Fibroblast of upper back skin (primary cell): ENCODE results near the gene COX19.

Experiments used
- DNase-seq: peaks from one replicate; pipeline ENCODE4 v3.0.0-alpha.2; 2013

Gene COX19, protein sequence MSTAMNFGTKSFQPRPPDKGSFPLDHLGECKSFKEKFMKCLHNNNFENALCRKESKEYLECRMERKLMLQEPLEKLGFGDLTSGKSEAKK

DNA sequence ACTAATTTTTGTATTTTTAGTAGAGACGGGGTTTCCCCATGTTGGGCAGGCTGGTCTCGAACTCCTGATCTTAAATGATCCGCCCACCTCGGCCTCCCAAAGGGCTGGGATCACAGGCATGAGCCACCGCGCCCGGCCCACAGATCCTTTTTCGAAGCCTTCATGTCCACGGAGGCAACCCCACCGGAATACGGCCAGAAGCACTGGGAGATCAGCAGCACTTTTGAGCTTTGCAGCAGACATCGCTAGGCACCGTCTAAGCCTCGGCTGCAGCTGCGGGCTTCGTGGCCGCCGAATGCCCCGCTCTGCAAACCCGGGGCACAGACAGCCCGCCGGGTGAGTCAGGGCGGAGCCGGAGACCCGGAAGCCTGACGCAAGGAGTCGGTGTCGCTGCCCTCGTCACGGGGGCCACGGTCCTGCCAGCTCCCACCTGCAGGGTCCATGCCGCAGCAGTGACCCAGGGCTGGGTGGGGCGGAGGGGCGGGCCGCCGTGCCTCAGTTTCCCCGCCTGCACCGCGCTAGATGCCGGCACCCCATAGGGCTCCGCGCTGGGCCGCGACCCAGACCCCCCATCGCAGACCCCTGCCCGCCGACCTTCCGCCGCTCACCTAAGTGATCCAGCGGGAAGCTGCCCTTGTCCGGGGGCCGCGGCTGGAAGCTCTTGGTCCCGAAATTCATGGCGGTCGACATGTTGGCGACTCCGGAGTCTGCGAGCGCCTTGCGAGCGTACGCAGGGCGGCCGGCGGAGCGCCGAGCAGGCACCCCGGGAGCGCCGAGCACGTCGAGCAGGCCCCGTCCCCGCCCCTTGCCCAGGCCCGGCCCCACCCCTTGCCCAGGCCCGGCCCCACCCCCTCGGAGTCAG, at the start of gene COX19:
TSS of gene COX19 (minus strand) at position 730 of the 862 bp plus-strand sequence. CDS start at position 690, 40 bp downstream.
- DNase-seq = peak; percentile 85

DNA sequence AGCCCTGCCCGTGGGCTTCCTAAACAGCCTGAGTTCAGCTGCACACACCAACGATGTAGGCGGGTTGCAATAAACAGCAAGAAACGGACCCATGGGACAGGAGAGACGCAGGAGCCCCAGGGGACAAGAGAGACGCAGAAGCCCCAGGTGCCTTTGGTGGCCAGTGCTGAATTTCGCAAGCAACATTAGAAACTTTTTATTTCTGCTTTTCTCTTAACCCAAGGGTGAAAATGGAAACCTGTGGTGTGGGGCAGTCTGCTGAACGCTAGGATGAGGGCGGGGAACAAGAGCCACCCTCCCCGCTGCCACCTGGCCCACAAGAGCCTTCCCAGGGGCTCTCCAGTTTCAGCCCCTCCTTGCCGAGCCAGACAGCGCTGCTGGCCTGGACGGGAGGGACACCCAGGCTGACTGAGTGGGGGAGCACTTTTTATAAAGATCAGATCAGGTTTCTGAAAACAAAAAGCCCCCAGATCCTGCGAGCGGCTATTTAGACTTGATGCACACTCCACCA, 49.0 kb upstream of the COX19 start:
- DNase-seq = no peak

DNA sequence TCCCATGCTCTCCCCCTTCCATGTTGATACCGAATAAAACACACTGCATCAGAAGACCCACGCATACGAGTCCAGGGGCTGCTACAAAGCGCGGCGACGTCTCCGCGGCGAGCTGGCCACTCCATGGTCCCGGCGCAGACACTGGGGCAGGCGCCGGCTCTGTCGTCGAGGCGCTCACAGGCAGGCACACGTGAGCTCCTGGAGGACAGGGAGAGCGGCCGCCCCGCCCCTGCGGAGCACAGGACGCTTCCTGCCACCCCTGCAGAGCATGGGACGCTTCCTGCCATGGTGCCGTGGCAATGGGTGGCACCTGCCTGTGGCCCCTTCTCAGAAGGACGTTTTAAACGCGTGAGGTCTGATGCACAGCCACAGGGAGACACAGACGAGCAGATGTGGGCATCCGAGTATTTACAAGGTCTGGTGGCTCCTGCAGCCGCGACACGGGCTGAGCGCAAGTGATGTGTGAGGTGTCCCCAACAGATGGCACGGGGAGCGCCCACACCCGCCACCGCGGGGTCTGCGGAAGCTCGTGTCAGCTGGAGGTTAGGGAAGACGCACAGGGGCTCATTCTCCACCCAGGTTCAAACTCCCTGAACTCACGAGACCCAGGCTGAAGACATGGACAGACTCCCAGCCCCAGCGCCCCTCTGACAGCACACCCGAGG, 47.6 kb upstream of the COX19 start:
- no peak for DNase-seq

DNA sequence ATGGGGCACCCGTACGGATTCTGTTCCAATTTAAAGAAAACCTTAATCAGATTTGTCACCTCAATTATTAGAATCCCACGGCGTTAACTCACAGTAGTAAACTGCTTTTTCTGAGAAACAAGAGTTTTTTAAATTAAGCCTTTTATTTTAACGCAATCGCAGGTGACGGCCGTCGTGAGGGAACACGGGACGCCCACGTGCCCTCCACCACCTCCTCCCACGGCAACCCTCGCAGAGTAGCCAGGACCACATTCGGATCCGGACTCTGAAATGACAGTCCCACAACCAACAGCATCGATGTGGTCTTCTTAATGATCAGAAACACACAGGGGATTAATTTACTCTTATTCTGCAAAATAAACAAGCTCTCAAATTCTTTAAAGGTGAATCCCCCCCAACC, 47.0 kb upstream of the COX19 start:
- DNase-seq = no peak

DNA sequence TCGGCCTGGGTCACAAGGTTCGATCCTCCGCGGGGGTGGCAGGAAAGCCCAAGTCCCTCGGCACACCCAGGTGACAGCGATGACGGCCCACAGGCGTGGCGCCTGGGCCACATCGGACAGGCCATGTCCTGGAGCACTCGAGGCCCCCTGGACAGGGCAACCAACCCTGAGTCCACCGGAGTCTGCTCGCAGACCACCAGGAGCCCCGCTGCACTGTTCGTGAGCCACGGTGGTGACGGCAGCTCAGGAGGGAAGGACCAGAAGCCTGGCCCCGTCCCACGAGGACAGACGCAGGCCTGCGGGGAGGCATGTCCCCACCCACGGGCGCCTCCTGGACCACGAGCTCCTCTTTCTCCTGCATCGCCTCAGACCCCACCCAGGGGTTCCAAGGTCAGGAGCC, 46.6 kb upstream of the COX19 start:
- DNase-seq = no peak

DNA sequence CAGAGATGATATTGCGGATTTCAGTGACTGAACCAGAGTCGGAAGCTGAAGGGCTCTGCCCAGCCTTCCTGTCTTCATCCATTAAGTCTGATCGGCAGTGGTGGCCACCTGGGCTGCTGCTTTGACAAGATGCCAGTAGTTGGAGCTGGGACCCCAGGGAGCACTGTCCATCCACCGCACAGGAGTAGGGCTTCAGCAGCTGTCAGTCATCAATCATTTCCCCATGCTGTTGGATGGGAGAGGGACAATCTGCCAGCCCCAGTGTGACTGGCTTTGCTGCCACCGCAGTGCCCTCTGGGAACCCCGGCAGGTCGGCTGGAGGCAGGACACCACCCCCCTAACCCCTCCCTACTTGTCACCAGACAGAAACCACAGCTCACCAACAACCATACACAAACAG, 46.0 kb upstream of the COX19 start:
- DNase-seq = no peak

DNA sequence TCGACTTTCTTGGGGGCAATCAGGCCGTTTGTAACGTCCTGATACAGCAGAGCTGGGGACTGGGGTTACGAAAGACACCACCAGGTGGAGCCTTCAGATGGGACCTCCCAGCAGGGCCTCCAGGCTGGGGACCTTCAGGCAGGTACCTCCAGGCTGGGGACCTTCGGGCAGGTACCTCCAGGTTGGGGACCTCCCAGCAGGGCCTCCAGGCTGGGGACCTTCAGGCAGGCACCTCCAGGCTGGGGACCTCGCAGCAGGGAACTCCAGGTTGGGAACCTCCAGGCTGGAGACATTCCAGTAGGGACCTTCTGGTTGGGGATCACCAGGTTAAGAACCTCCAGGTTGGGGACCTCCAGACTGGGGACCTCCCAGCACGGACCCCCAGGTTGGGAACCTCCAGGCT, 45.5 kb upstream of the COX19 start:
- no peak for DNase-seq

DNA sequence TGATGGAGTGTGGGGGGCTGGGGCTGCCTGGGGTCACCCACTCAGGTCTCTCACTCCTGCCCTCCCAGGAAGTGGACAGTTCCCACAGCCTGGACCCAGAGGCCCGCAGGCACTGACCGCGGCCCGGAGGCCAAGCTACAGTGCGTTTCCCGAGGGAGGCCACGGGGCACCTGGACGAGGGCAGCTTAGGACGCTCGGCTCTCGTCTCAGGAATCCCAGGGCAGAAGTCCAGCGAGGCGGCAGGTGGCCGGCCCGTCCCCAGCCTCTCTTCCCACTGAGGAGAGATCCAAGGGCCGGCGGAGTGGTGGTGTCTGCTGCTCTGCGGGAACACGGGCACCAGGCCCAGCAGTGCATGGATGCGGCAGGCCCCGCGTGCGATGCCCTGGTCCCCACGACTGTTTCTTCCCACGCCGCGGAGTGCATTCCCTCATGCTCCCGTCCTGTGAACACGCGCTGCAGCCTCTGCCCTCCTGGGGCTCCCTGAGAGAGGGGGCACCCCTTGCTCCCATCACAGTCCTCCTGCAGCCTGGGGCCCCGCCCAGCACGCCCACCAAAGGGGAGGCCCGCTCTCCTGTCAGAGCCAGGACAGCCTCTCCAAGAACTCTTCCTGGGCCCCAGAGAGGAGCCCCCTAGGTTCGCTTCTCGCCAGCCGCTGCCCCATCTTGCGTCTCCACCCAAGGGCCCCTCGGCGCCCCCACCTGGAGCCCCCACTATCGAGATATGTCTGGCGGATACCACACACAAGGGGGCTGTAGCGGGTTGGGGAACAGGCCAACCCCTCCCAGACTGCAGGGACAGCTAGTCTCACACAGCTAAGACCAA, 44.7 kb upstream of the COX19 start:
- no peak for DNase-seq

DNA sequence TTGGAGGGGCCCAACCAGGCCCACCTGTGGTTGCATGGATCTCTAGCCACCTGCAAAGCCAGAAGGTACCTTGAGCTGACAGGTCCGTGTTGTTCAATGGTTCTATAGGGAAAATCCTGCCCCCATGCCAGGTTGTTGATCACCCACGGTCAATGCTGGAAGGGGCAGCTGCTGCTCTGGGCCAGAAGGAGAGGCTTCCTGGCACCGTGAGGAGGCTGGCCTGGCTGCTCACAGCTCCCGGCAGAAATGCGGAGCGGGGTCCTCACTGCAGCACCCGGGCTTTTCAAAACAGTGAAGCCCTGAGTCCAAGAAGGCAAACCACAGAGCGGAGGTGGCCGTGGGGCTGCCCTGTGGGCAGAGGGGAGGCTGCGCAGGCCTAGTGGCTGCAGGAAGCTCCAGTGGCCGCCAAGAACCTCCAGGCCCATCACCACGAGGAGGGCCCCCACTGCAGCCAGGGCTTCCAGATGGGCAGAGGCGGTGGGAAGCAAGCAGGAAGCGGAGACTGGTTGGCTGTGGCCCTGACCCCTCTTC, 44.0 kb upstream of the COX19 start:
- DNase-seq = no peak

DNA sequence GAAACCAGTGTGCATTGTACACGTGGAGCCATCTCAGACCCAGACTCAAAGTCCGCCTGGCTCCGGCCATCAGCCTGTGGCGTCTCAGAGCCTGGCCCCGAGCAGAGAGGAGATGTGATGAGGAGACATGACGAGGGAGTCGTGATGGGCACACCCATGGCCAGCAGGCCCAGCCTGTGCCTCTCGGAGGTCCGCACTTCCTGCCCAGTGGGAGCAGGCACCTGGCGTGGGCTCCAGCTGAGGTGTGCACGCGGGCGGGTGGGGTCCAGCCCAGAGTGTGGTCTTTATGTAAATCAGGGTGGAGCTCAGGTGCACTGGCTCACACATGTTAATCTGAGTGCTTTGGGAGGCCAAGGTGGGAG, 43.0 kb upstream of the COX19 start:
- DNase-seq = no peak

DNA sequence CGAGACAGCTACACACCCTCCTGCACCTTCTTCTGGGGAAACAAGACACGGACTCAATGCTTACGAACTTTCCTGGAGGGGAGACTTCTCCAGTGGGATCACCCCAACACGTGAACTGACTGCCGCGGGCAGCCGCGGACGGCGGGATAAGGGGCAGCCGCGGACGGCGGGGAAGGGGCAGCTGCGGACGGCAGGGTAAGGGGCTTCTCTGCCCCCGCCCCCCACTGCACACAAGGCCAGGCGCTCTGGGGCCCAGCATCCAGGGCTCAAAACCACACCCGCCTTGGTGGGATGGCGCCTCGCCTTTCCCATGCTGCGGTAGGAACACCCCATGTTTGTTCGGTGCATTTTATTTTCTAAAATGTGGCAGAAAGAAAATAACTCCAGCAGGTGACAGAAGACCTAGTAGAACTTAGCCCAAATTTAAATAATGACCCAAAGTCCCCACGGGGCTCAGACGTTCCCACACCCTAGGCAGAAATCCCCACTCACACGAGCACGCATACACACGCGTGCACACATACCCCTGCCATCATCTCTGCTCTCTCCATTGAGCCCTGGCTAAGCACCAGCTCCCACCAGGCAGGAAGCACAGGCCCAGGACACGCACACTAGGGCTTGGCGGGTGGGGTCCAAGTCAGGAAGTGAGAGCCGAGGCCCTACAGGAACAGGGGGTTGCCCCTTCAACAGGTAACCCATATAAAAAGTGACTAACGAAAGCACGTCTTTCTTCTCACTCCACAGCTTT, 42.4 kb upstream of the COX19 start:
- DNase-seq = no peak

DNA sequence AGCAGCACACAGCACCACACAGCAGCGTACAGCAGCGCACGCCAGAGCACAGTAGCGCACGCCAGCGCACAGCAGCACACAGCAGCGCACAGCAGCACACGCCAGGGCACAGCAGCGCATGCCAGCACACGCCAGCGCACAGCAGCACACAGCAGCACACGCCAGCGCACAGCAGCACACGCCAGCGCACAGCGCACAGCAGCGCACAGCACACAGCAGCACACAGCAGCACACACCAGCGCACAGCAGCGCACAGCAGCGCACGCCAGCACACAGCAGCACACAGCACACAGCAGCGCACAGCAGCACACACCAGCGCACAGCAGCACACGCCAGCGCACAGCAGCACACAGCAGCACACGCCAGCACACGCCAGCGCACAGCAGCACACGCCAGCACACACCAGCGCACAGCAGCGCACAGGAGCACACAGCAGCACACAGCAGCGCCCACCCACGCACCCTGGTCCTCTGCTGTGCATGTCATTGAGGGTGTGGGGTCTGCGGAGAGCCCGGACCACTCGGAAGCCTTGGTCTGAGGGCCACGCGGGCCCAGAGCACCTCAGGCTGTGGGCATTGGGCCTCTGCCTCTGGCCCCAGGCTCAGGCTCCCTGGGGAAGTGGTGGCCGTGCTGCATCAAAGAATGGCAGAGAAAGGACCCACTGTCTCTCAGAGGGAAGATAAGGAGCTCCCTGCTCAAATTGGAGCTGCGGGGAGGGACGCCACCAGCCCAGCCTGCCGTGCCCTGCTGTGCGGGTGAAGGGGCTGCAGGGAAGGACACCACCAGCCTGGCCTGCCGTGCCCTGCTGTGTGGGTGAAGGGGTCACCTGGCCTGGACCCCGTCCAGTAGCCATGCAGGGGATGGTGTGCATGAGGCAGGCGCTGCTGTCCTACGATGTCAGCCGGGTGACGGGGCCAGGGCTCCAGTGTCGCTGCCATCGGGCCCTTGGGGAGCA, 41.5 kb upstream of the COX19 start:
- DNase-seq = no peak

DNA sequence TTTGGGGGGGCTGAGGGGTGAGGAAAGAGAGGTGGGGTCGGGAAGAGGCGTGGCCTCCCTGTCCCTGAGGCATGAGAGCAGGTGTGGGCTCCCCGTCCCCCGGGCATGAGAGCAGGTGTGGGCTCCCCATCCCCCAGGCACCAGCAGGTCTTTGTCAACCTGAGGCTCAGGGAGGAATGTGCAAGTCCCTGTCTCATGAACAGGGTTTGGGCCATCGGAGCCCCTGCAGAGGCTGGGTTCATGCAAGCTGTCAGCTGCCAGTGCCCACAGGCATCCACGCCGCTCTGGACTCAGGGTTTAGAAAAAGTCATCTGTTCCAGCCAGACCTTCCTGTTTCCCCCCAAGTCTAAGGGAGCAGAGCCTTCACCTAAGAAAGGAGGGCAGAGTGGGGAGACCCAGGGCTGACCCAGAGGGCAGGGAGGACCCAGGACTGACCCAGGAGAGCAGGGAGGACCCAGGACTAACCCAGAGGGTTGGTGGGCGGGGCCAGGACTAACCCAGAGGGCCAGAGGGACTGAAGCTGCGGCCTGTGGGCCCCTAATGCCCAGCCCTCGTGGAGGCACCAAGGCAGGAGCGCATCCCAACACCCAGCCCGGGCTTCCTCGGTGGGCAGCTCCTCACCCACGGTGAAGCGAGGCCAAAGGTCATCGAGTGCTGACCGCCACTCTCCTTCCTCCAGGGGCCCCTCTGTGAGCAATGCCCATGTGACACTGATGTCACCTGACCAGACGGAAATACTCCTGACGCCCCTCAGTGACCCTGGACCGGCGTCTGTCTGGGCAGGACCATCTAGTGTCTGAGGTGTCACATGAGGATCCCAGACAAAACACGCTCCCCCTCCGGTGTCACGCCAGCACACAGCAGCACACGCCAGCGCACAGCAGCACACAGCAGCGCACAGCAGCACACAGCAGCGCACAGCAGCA, 40.1 kb upstream of the COX19 start:
- no peak for DNase-seq

DNA sequence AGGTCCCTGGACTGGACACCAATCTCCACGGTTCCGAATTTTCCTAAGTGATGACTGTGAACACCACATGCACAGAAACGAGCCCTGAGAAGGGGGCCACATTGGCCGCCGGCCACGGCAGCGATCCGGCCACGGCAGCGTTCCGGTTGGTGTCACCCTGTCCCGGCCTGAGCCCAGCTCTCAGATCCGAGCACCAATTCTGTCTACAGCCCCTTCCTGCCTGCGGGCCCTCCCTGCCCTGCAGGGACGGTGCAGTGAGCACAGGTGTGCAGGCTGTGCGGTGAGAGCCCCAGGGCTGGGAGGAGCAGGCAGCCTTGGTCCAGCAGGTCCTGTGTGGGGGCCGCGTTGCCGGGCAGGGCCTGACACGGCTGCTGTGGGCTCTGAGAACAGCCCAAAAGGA, 39.3 kb upstream of the COX19 start:
- no peak for DNase-seq

DNA sequence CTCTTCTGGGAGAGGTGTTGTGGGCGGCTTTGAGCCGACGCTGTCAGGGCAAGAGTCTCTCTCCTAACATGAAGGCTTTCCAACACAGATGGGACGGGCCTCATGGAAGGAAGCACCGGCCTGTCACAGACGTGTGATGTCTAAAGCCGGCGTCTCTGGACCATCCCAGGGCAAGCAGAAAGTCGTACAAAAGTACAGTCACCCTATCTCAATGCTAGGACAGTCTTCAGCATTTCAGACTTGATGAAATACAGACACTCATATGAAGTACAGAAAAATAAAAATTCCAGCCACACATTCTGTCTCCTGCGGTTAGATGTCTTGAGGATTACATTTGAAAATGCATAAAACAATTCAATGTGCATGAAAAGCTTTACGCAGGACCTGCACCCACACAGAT, 38.2 kb upstream of the COX19 start:
- peak; percentile 13 for DNase-seq

DNA sequence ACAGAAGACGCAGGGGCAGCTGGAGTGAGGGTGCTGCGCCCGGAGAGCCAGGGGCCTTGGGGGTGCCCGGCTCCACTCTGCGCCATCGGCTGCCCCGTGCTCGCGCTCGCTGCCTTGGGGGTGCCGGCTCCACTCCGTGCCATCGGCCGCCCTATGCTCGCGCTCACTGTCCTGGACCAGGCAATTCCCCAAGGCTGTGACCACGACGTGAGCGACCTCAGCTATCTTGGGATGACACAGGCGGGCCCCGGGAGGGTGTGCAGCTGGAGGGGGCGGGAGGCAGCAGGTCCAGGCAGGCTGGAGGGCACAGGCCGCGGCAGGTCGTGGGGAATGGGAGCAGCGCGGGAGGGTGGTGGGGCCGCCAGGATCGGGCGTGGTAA, 37.4 kb upstream of the COX19 start:
- DNase-seq = no peak

DNA sequence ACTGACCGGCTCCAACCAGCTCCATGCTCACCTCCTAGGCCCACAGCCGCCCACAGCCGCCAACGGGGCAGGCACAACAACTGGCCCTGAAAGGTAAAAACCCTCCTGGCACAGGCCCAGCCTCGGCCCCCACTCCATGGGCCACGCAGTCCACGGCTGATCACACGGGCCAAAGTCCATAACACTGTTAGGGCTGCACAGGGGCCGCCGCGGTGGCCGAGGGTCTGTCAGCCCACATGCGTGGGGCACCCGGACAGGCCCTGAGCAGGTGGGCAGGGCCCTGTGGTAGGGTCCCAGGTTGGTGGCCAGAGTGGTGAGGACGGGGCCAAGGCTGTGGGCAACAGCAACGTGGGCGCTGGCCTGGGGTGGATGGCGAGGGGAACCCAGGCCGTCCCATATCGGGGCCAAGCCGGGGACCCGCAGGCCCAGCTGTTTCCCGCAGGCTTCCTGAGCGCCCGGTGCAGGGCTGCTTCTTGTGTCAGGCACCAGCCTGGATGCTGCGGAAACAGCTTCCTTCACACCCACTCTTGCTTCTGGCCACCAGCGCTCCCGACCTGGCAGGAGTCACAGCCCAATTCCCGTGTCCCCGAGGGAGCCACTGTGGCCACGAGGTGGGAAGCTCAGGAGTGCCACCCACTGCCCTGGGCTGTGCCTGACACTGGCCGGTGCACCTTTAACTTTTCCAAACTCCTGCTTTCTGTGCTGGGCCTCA, 36.8 kb upstream of the COX19 start:
- DNase-seq = no peak

DNA sequence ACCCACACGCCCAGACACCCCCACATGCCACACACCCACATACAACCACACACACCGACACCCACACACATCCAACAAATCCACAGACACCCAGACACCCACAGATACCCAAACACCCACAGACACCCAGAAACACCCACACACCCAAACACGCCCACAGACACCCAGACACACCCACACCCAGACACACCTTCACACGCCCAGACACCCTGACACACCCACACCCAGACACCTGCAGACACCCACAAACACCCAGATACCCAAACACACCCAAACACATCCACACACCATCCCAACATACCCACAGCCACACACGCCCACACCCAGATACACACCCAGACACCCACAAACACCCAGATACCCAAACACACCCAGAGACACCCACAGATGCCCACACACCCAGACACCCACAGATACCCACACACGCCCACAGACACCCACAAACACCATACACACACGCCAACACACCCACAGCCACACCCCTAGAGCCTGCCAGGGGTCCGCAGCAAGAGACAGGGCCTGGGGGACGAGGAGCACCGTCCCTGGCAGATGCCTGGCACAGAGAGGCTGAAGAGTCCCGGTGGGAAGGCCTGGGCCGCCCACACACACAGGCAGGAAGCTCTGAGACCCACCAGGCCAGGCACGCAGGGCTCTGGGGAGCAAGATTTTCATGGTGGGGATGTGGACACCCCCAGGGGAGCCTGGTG, 36.1 kb upstream of the COX19 start:
- DNase-seq = no peak

DNA sequence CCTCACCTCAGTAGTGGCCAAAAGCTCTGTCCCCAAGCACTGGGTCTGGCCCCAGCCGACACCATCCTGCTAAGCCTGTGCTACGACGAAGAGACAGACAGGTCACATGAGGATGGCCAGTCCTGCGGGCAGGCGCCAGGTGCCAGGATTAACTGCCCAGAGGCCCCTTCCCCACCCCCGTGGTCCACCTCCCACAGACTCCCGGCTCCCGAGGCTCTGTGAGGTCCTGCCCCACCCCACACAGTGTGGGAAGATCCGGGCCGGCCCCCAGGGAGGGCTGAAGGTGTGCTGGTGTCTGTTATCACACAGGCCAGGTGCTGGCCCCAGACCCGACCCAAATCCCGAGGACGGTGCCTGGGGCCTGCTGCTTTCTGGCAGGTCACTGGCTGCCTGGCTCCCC, 34.9 kb upstream of the COX19 start:
- DNase-seq = no peak
